Measurements from ENCODE around the gene PON2. TPM values are rescaled to one million over a fixed set of nuclear protein-coding genes. Genes with fewer than 3 reads are reported as not detected.

The PON2 gene
- 1 to 10 TPM; 3.5 to 4.5 TPM for total RNA-seq

DNA sequence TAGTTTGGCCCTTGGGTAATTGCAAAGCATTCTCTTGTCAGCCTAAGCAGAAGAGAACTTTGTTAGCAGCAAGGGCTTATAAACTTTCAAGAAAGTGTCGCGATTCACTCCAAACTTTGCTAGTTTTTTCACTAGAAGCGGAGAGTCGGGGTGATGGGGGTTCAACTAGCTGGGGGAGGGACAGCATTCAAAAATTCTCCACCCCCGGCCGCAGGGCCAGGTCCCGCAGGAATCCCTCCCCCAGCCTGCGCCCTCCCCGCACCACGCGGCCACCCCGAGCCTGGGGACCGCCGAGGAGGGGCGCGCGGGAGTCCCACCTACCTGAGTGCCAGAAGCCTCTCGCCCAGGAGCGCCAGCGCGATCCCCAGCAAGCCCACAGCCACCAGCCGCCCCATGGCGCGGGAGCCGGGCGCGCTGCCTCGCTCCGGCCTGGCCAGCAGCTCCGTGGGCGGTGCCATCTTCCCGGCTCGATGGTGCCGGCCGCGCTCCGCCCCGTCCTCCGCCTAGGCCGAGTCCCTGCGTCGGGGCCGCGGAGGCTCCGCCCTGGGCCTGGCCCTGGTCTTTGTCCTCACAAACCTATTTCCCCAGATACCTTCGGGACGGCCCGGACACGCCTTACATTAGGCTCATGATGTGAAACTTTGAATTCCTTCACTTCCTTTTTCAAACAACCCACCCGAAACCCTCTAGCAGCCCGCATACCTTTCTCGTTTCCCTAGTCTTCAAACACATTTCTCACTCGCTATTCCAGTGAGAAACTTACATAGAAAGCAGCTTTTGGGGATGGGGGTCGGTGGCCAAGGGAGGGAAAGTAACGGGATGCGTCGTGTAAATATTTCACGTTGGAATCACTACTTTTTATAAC is at the start of gene PON2:
PON2 (minus strand) TSS at position 472 of the 865 bp plus-strand sequence; CDS start at position 395, 77 bp downstream.
- peak; percentile 51 for DNase-seq
- H3K36me3 Mint-ChIP-seq = no peaks in the 10 kb centered on the region
- H3K4me1 Mint-ChIP-seq = peaks cover 6% of the 10 kb centered on the region
- no peaks in the 10 kb centered on the region for H3K9me3 Mint-ChIP-seq
- H3K4me3 Mint-ChIP-seq = peak within 1 kb of the TSS; percentile 74
- no peaks in the 10 kb centered on the region for H3K27me3 Mint-ChIP-seq
- peak within 1 kb of the TSS; percentile 52 for H3K27ac Mint-ChIP-seq

DNA sequence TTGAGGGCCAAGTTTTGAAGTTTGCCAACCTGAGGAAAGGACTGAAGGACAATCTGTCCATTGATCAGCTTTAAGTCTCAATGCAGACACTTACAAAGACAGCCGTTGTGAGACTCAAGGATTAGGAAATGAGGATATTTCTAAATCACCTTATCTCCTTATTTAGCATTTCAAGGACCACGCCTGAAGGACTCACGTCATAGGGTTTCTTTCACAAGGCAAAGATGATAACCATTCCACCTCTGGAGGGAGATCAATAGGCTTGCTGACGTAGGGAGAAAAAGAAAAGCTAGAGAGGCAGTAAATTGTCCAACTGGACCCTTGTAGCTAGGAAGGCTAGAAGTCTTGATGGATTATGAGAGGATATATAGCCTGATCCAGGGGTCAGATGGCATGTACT is 47.6 kb upstream of the PON2 start:
- Mint-ChIP-seq H3K36me3 (no peaks in the 10 kb centered on the region), H3K9me3 (no peaks in the 10 kb centered on the region), H3K4me3 (no peak overlapping the region), H3K27me3 (peaks cover 6% of the 10 kb centered on the region), H3K27ac (no peak overlapping the region), H3K4me1 (peaks cover 3% of the 10 kb centered on the region)
- DNase-seq = no peak

DNA sequence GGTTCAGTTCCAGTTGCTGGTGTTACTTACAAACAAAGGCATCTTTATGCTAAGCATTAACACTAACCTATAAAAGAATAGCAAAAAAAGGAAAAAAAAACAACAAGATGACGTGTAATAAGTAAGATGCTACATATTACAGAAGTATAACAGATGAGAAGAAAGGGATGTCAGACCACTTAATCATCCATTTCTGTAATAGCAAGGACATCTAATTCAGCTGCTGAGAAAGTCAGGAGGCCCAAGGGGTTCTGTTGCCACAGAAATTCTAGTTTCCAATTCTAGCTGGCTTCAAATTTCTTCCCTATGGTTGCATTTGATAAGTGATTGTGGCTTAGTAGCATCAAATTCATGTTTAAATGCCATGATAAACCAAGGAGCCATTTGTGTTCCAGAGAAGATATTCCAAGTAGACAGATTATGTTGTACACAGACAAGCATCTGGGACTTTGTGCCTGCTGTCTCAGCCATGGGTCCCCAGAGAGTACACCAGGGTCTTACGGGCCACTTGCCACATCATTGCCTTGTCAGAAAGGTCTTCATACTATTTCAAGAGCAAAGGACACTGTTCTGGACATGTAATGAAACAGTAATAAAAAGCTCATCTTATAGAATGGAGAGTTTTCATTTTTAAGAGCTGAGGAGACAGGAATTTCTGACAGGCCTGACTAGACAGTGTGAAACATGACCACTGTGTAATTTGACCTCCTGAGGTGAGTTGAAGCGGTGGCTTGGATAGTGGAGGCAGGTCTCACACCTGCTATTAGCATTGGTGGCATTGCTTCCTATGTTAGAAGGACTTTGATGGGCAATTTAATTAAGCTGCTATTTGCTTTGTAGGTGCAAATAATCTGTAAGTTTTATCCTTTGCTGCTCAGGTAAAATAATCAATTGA is 46.7 kb upstream of the PON2 start:
- peaks cover 3% of the 10 kb centered on the region for H3K4me1 Mint-ChIP-seq
- no peak overlapping the region for H3K27ac Mint-ChIP-seq
- H3K9me3 Mint-ChIP-seq = no peaks in the 10 kb centered on the region
- H3K36me3 Mint-ChIP-seq = no peaks in the 10 kb centered on the region
- no peak overlapping the region for H3K4me3 Mint-ChIP-seq
- no peak for DNase-seq
- H3K27me3 Mint-ChIP-seq = peaks cover 6% of the 10 kb centered on the region

DNA sequence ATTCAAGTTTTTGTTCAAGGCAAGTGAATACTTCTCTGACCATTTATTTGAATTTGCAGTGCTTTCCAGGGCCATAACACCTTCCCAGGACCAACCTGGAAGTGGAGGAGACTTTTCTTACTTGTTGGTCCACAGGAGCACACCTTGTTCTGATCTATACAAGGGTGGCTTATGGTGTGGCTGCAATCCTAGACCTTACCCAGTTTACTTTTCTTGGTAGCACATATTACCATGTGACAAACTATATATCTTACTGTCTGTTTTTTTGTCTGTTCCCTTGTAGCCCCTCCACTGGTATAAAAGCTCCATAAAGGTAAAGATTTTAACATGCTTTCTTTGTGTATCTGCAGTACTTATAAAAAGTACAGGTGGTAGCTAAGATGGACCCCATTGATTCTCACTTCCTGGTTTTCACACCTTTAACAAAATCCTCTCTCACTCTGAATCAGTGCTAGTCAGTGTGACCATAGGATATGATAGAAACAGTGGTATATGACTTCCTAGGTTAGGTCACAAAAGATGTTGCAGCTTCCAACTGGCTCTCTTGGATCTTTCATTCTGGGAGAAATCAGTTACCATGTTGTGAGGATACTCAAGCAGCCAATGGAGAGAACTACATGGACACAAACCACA is 45.3 kb upstream of the PON2 start:
- Mint-ChIP-seq H3K9me3 (no peaks in the 10 kb centered on the region), H3K36me3 (no peaks in the 10 kb centered on the region), H3K27ac (no peak overlapping the region), H3K27me3 (peaks cover 6% of the 10 kb centered on the region), H3K4me1 (peaks cover 3% of the 10 kb centered on the region), H3K4me3 (no peak overlapping the region)
- no peak for DNase-seq

DNA sequence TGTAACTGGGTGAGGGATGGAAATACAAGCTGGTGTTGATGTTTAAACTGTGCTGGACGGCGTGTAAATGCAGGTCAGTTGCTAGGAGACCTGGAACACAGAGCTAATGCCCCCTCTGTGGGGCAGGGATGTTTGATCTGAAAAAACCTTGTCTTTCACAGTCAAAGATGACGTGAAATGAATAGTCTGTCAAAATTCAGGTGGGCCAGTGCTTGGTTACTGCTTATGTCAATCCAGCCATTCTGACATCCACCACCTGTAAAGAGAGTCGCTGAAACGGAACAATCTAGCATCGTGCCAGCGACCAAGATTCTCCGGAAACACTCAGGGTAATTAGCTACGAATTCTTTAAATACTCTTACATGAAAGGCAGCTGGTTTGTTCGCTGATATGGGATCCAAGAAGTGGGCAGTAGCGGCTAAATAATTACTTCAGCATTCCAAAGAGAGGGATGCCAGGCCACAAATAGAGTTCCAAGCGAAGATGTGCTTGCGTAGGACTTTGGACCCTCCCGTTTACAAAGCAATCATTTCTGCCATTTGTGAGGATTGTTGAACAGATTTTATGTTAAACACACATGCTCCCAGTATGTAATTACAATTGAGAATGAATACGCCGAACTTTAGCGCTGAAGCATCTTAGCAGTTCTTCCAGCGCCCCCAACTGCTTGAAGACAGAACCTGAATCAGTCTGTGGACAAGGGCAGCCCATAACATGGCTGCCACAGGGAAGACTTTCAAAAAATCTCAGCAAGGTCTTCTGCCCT is 43.6 kb upstream of the PON2 start:
- no peak for DNase-seq
- no peaks in the 10 kb centered on the region for H3K9me3 Mint-ChIP-seq
- no peaks in the 10 kb centered on the region for H3K36me3 Mint-ChIP-seq
- H3K4me1 Mint-ChIP-seq = peaks cover 3% of the 10 kb centered on the region
- H3K27me3 Mint-ChIP-seq = peaks cover 4% of the 10 kb centered on the region
- no peak overlapping the region for H3K4me3 Mint-ChIP-seq
- H3K27ac Mint-ChIP-seq = no peak overlapping the region

DNA sequence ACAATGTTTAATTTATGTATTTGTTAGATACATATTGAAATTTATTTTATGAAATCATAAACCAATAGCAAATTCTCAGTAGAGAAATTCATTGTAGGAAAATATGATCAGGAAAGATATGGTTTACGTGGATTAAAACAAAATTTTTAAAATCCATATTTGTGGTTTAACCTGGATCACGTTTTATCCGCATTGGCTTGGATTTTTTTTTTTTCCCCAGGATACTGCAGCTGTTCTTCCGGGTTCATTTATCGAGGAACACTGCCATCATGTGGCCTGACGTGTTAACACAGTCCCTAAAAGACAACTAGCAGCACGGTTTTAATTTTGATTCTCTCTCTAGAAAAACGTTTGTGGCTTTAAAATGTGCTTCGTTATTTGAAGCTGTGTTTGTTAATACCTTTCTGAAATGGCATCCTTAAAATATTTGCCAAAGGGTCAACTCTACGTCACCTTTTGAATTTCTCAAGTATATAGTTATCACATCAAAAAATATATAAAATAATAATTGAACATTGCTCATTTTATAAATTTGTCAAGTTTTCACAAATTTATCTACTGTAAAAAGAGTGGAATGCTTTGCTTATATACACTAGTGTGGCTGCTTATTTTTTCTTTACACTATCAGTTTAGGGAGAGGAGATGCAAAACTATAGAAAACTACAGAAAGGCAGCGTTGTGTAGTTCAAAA is 42.2 kb upstream of the PON2 start:
- no peaks in the 10 kb centered on the region for H3K36me3 Mint-ChIP-seq
- peak; percentile 30 for DNase-seq
- no peak overlapping the region for H3K27ac Mint-ChIP-seq
- no peaks in the 10 kb centered on the region for H3K9me3 Mint-ChIP-seq
- H3K27me3 Mint-ChIP-seq = no peaks in the 10 kb centered on the region
- H3K4me1 Mint-ChIP-seq = peaks cover 3% of the 10 kb centered on the region
- no peak overlapping the region for H3K4me3 Mint-ChIP-seq

DNA sequence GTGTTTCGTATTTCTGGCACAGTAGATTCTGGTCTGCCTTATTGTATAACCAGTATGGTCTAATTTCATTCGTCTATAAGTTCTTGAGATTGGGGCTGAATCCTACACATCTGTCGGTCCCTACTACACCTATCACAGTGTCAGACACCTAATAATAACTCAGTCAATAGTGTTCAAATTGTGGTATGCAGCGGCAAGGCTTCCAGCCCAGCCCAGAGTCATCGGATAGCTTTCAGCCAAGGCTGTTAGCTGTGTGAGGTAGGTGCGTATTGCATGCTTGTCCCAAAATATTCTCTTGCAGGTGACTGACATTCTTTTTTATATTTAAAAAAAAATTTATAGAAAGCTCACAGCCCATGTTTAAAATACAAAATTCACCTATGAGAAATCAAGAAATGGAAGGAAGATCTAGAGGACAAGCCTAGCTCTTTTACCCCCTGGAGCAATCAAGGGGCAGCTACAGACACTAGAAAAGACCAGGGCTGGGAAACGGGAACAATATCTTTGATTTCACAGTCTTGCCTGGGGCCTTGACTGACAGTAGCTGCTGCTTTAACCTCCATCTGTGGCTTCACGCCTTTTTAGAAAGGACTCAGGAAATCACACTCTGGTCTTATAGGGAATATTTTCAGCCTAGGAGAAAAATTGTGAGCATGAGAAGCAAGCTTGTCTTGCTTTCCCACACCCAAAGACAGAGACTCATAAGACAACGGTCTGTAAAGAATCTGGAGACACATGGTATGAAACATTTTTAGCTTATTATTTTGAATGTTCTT is 41.4 kb upstream of the PON2 start:
- no peak for DNase-seq
- no peaks in the 10 kb centered on the region for H3K36me3 Mint-ChIP-seq
- peaks cover 3% of the 10 kb centered on the region for H3K4me1 Mint-ChIP-seq
- no peak overlapping the region for H3K27ac Mint-ChIP-seq
- H3K27me3 Mint-ChIP-seq = no peaks in the 10 kb centered on the region
- no peak overlapping the region for H3K4me3 Mint-ChIP-seq
- H3K9me3 Mint-ChIP-seq = no peaks in the 10 kb centered on the region

DNA sequence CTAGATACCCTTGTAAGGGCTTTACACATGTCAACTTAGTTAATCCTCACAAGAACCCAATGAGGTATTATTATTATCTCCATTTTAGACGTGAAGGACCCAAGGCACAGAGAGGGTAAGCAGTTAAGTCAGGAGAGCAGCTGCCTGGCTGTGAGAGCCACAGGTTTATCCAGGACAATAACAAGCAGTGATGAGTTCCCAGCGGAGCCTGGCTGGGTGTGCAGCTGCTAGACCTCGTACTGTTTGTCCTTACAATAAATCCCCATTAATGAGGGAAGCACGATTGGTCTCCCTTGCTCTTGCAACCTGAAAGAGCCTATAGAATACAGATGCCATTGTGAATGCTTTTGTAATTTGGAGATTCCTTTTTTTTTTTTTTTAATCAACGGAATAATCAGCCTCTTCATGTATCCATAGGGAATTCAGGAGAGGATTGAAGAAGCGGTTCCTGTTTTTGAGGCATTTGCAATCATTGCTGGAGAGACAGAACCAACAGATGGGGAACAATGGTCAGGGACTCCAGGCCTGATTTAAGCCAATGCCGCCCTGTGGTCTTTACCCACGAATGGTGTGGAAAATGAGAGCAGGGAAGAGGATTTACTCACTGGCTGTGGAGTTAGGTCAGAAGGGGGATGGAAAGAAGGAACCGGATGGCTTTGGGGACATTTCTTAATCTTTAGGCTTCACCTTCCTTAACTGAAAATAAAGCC is 38.6 kb upstream of the PON2 start:
- Mint-ChIP-seq H3K36me3 (no peaks in the 10 kb centered on the region), H3K27me3 (no peaks in the 10 kb centered on the region), H3K27ac (no peak overlapping the region), H3K9me3 (no peaks in the 10 kb centered on the region), H3K4me3 (no peak overlapping the region), H3K4me1 (peaks cover 16% of the 10 kb centered on the region)
- DNase-seq = no peak

DNA sequence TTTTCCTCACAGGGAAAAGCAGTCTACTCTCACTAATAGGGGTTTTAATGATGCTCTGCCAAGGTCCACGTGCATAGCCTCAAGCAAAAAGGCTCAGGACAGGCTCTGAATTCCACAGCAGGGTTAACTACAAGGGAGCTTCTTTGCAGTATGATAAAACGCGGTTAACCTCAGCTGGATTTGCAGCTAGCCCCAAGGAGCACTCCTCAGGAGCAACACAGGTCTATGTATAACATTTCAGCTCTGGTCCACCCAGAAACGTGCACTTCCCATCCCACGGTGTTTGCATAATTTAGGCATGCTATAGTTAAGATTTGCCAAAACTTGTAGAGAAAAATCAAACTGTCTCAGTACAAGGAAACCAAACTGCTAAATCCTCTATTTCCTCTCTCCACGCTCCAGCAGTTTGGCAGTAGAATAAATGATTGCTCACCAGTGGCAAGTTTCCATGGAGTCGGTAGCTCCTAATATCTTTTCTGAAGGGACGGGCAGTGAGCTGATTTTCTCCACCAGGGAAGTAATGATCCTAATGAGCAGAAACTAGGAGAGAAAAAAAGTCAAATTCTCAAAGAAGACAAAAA is 37.8 kb upstream of the PON2 start:
- no peak for DNase-seq
- Mint-ChIP-seq H3K27me3 (no peaks in the 10 kb centered on the region), H3K4me1 (peaks cover 16% of the 10 kb centered on the region), H3K4me3 (no peak overlapping the region), H3K27ac (no peak overlapping the region), H3K9me3 (no peaks in the 10 kb centered on the region), H3K36me3 (no peaks in the 10 kb centered on the region)

DNA sequence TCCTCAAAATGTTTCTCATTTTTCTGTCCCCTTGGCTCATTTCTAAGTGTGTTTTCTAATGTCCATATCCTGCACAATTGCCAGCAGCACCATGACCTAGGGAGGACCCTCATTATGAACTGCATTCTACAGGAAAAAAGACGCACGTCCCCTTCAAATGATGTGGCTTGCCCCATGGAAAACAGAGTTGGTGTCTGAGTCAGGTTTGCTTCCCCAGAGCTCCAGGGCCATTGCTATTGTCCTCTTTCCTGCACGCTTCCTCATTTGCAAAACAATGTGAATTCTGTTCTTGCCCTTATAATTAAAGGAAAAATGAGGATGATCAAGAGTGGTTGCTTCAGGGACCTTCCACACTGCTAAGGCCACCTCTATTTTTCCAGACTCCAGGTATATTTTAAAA is 36.2 kb upstream of the PON2 start:
- DNase-seq = no peak
- no peak overlapping the region for H3K27ac Mint-ChIP-seq
- no peaks in the 10 kb centered on the region for H3K9me3 Mint-ChIP-seq
- H3K27me3 Mint-ChIP-seq = no peaks in the 10 kb centered on the region
- no peaks in the 10 kb centered on the region for H3K36me3 Mint-ChIP-seq
- H3K4me1 Mint-ChIP-seq = peaks cover 16% of the 10 kb centered on the region
- H3K4me3 Mint-ChIP-seq = no peak overlapping the region

DNA sequence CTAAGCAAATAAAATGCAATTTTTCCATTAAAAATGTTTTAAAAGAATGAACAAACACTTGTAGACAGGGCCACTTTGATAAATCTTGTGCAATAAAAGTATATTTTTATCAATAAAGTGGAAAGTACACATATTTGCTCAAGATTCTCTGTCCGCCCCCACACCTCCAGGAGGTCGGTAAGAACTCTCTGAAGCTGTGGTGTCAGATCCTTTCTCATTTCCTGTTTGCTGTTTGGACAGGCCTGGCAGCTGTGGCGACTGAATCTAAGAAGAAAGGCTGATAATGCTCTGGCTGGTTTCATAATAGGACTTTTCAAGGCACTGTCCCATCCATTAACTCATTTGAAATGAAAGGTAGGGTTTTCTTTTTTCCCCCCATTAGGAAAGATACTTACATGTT is 35.6 kb upstream of the PON2 start:
- Mint-ChIP-seq H3K27me3 (no peaks in the 10 kb centered on the region), H3K36me3 (no peaks in the 10 kb centered on the region), H3K4me1 (peaks cover 16% of the 10 kb centered on the region), H3K27ac (no peak overlapping the region), H3K4me3 (no peak overlapping the region), H3K9me3 (no peaks in the 10 kb centered on the region)
- DNase-seq = peak; percentile 14

DNA sequence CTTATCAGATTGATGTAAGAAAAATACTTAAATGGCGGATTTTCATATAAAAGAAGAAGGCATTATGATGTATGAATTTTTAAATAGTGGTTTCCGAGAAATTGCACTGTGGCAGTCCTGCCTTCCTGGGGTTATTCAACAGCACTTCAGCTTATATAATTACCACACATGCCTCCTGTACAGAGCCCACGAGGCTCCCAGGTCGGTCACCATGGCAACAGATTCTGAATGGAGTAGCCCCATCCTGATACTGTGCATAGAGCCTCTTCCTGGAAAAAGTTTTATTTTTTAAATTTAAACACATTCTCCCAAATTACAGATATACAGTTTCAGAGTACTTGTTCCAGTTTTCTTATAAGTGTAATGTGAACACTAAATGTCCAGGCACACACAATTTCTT is 35.0 kb upstream of the PON2 start:
- H3K4me1 Mint-ChIP-seq = peaks cover 16% of the 10 kb centered on the region
- peak overlapping the region; percentile 29 for H3K27ac Mint-ChIP-seq
- H3K9me3 Mint-ChIP-seq = no peaks in the 10 kb centered on the region
- DNase-seq = no peak
- no peak overlapping the region for H3K4me3 Mint-ChIP-seq
- H3K27me3 Mint-ChIP-seq = no peaks in the 10 kb centered on the region
- no peaks in the 10 kb centered on the region for H3K36me3 Mint-ChIP-seq

DNA sequence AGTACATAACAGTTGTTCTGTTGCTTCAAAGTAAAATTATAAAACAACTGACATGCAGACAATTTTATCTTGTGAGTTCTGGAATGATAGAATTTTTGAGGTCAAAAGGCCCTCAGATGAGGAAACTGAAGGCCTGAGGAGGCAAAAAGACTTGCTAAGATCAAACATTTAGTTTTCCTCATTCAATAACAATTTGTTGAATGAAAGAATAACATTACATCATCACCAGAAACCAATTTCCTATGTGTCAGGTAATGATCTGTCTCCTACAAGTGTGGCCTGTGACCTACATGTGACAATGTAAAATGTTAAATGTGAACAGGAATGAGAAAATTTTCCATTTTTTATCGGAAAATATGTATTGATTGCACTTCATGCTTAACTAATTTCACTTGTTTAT is 34.4 kb upstream of the PON2 start:
- DNase-seq = no peak
- H3K4me1 Mint-ChIP-seq = peaks cover 16% of the 10 kb centered on the region
- no peaks in the 10 kb centered on the region for H3K36me3 Mint-ChIP-seq
- no peak overlapping the region for H3K4me3 Mint-ChIP-seq
- no peaks in the 10 kb centered on the region for H3K27me3 Mint-ChIP-seq
- no peak overlapping the region for H3K27ac Mint-ChIP-seq
- H3K9me3 Mint-ChIP-seq = no peaks in the 10 kb centered on the region

Data from activated naive CD8-positive, alpha-beta T cell treated with anti-CD3 and anti-CD28 coated beads for 36 hours (primary cell).